Loucy (cell line): ENCODE measurements around the gene NMNAT2.

Experiments used
- H2AFZ ChIP-seq: fragments of 200-600 bp; sonication (generic); 2 replicates; pipeline ENCODE4 v1.6.0; 2016; ENCODE audit warnings: antibody characterized with exemption, mild to moderate bottlenecking, low read length, moderate library complexity
- H3F3A ChIP-seq: fragments of 200-600 bp; 2 replicates; pipeline ENCODE4 v1.6.0; 2016; ENCODE audit warnings: antibody characterized with exemption, low read depth, mild to moderate bottlenecking
- H3K27me3 ChIP-seq: fragments of 200-600 bp; sonication (generic); 2 replicates; pipeline ENCODE4 v1.6.1; 2014; ENCODE audit warnings: low read length, mild to moderate bottlenecking; ENCODE audit not compliant: insufficient read depth, poor library complexity, severe bottlenecking
- H3K36me3 ChIP-seq: fragments of 200-600 bp; sonication (generic); 2 replicates; pipeline ENCODE4 v1.6.1; 2016; ENCODE audit warnings: low read length; ENCODE audit not compliant: insufficient read depth
- H3K4me1 ChIP-seq: fragments of 200-600 bp; sonication (generic); 2 replicates; pipeline ENCODE4 v1.5.1; 2014; ENCODE audit warnings: low read length, mild to moderate bottlenecking; ENCODE audit not compliant: insufficient read depth, poor library complexity, severe bottlenecking
- H3K4me2 ChIP-seq: fragments of 200-600 bp; sonication (generic); 2 replicates; pipeline ENCODE4 v1.6.0; 2014; ENCODE audit warnings: antibody characterized with exemption, low read length, low read depth, mild to moderate bottlenecking; ENCODE audit not compliant: poor library complexity, severe bottlenecking
- H3K4me3 ChIP-seq: fragments of 200-600 bp; sonication (generic); 2 replicates; pipeline ENCODE4 v1.5.1; 2014; ENCODE audit warnings: low read length, mild to moderate bottlenecking, mixed read lengths; ENCODE audit not compliant: poor library complexity, severe bottlenecking
- H3K79me2 ChIP-seq: fragments of 200-600 bp; sonication (generic); 2 replicates; pipeline ENCODE4 v1.6.1; 2014; ENCODE audit warnings: low read length; ENCODE audit not compliant: insufficient read depth
- H3K9ac ChIP-seq: fragments of 200-600 bp; sonication (generic); 2 replicates; pipeline ENCODE4 v1.6.0; 2014; ENCODE audit warnings: mild to moderate bottlenecking, low read depth, low read length, moderate library complexity; ENCODE audit not compliant: poor library complexity, severe bottlenecking
- H3K9me2 ChIP-seq: fragments of 200-600 bp; sonication (generic); replicated peaks from 2 replicates; pipeline ENCODE4 v1.6.1; 2016; ENCODE audit warnings: low read depth, low read length, mixed read lengths
- H3K9me3 ChIP-seq: fragments of 200-600 bp; sonication (generic); 2 replicates; pipeline ENCODE4 v1.6.1; 2014; ENCODE audit warnings: mild to moderate bottlenecking, antibody characterized with exemption, low read length, low read depth; ENCODE audit not compliant: insufficient read depth
- H4K20me1 ChIP-seq: fragments of 200-600 bp; sonication (generic); 2 replicates; pipeline ENCODE4 v1.6.0; 2014; ENCODE audit warnings: antibody characterized with exemption, low read length, mild to moderate bottlenecking; ENCODE audit not compliant: insufficient read depth, poor library complexity, severe bottlenecking
- CTCF ChIP-seq: fragments of 200-600 bp; sonication (generic); conservative IDR thresholded peaks from 2 replicates; pipeline ENCODE4 v1.5.1; 2014; ENCODE audit warnings: mild to moderate bottlenecking, antibody characterized with exemption, low read length
- EZH2phosphoT487 ChIP-seq: fragments of 200-600 bp; IDR thresholded peaks from 2 replicates; pipeline ENCODE4 v1.6.1; 2018; ENCODE audit warnings: antibody characterized with exemption, mild to moderate bottlenecking, moderate library complexity, borderline replicate concordance

Gene NMNAT2

GRCh38 chr1:183443466-183443865 is 25.3 kb upstream of the NMNAT2 start:
- H3K79me2 ChIP-seq = no peaks in the 10 kb centered on the region
- H3K9ac ChIP-seq = no peak overlapping the region
- TF ChIP-seq CTCF (no peak), EZH2phosphoT487 (no peak)
- no peaks in the 10 kb centered on the region for H4K20me1 ChIP-seq
- no peaks in the 10 kb centered on the region for H3K36me3 ChIP-seq
- H3K9me2 ChIP-seq = no peaks in the 10 kb centered on the region
- H3F3A ChIP-seq = no peaks in the 10 kb centered on the region
- H3K4me1 ChIP-seq = no peaks in the 10 kb centered on the region
- H2AFZ ChIP-seq = no peak overlapping the region
- H3K27me3 ChIP-seq = no peaks in the 10 kb centered on the region
- H3K4me3 ChIP-seq = no peak overlapping the region
- H3K9me3 ChIP-seq = no peaks in the 10 kb centered on the region
- no peak overlapping the region for H3K4me2 ChIP-seq

GRCh38 chr1:183443011-183443410 is 24.8 kb upstream of the NMNAT2 start:
- Histone ChIP-seq H3K4me1 (no peaks in the 10 kb centered on the region), H3K9ac (no peak overlapping the region), H4K20me1 (no peaks in the 10 kb centered on the region), H3K36me3 (no peaks in the 10 kb centered on the region), H2AFZ (no peak overlapping the region), H3F3A (no peaks in the 10 kb centered on the region), H3K9me2 (no peaks in the 10 kb centered on the region), H3K9me3 (no peaks in the 10 kb centered on the region), H3K4me3 (no peak overlapping the region), H3K4me2 (no peak overlapping the region), H3K79me2 (no peaks in the 10 kb centered on the region), H3K27me3 (no peaks in the 10 kb centered on the region)
- no peak for TF ChIP-seq CTCF
- TF ChIP-seq EZH2phosphoT487 = no peak

GRCh38 chr1:183438060-183438459 is 19.9 kb upstream of the NMNAT2 start:
- Histone ChIP-seq H3K4me2 (no peak overlapping the region), H3K9ac (no peak overlapping the region), H3K79me2 (no peaks in the 10 kb centered on the region), H3F3A (no peaks in the 10 kb centered on the region), H3K4me1 (no peaks in the 10 kb centered on the region), H3K4me3 (no peak overlapping the region), H4K20me1 (no peaks in the 10 kb centered on the region), H2AFZ (no peak overlapping the region), H3K9me3 (no peaks in the 10 kb centered on the region), H3K9me2 (no peaks in the 10 kb centered on the region), H3K36me3 (no peaks in the 10 kb centered on the region), H3K27me3 (no peaks in the 10 kb centered on the region)
- TF ChIP-seq CTCF (no peak), EZH2phosphoT487 (no peak)
